ENCODE results near the gene TRAF3.

- no peak for TF ChIP-seq ELF4 (CRISPR knock-in tag; IDR thresholded peaks at IDR 0.05; ENCODE audit: low read depth)
- TF ChIP-seq NFE2L1 (CRISPR knock-in tag; IDR thresholded peaks at IDR 0.05) = no peak
- TF ChIP-seq CTCF (IDR thresholded peaks at IDR 0.05) = no peak
- no peak for TF ChIP-seq ZSCAN18 (CRISPR knock-in tag; IDR thresholded peaks at IDR 0.05)
- TF ChIP-seq CBFB (CRISPR knock-in tag; IDR thresholded peaks at IDR 0.05; ENCODE audit: low read depth) = no peak
- no peak for TF ChIP-seq ZNF512 (CRISPR knock-in tag; IDR thresholded peaks at IDR 0.05; ENCODE audit: borderline replicate concordance)
- TF ChIP-seq NR3C1 (CRISPR knock-in tag; conservative IDR thresholded peaks at IDR 0.05; ENCODE audit: low read depth) = no peak
- no peak for TF ChIP-seq FOXP4 (CRISPR knock-in tag; IDR thresholded peaks at IDR 0.05)
- TF ChIP-seq USF2 (CRISPR knock-in tag; IDR thresholded peaks at IDR 0.05) = no peak
- TF ChIP-seq ZNF423 (CRISPR knock-in tag; IDR thresholded peaks at IDR 0.05) = no peak
- no peak for TF ChIP-seq E2F1 (CRISPR knock-in tag; IDR thresholded peaks at IDR 0.05)
- no peak for TF ChIP-seq STAT6 (CRISPR knock-in tag; conservative IDR thresholded peaks at IDR 0.05; ENCODE audit: low read depth)
- TF ChIP-seq E2F4 (CRISPR knock-in tag; IDR thresholded peaks at IDR 0.05; ENCODE audit: borderline replicate concordance, low read depth) = no peak
Measured at GRCh38 chr14:102908766-102909455, 131.7 kb downstream of the TRAF3 start.

Measured in WTC11 (cell line).